ENCODE data around the gene SOX6.

The SOX6 gene

DNA sequence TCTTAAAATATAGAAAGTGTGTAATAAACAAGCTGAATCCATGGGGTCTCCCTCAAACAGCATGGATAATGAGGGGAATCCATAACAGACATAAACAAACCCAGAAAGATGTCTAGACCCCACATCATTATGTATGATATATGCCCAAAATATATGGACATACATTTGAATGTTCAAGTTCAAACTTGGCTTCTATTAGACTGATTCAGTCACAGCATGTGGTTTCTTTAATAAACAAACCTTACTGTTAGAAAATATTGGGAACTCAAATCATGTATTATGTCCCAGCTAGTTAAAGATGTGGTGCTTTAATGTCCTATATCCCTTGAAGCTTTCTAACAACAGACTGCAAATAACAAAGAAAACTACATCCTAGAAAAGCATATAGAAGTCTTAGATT, 228.6 kb downstream of the SOX6 start:
- TF ChIP-seq CTCF (IDR thresholded peaks at IDR 0.05; ENCODE audit: unreplicated experiment in 3 of 3) = no peak
- no peak overlapping the region for H3K4me3 Mint-ChIP-seq
- no peak overlapping the region for H3K27ac Mint-ChIP-seq
- H3K36me3 Mint-ChIP-seq (ENCODE audit: low read depth) = no peaks in the 10 kb centered on the region
- H3K27me3 Mint-ChIP-seq (ENCODE audit: low read depth) = no peaks in the 10 kb centered on the region
- peaks cover 16% of the 10 kb centered on the region for H3K4me1 Mint-ChIP-seq
- peaks cover 9% of the 10 kb centered on the region for H3K9me3 Mint-ChIP-seq

GRCh38 chr11:16126362-16126761, 230.0 kb downstream of the SOX6 start:
- Mint-ChIP-seq H3K27me3 (ENCODE audit: low read depth) (no peaks in the 10 kb centered on the region), H3K4me1 (peaks cover 16% of the 10 kb centered on the region), H3K9me3 (peaks cover 3% of the 10 kb centered on the region), H3K4me3 (no peak overlapping the region), H3K27ac (peak overlapping the region; percentile 15 to 51 (median 33)), H3K36me3 (ENCODE audit: low read depth) (no peaks in the 10 kb centered on the region)
- no peak for TF ChIP-seq CTCF (IDR thresholded peaks at IDR 0.05; ENCODE audit: unreplicated experiment in 3 of 3)

GRCh38 chr11:16125796-16126195, 230.6 kb downstream of the SOX6 start:
- Mint-ChIP-seq H3K4me3 (no peak overlapping the region), H3K4me1 (peaks cover 18% of the 10 kb centered on the region), H3K27ac (peak overlapping the region in 2 of 3 experiments; percentile 33 to 52), H3K27me3 (ENCODE audit: low read depth) (no peaks in the 10 kb centered on the region), H3K36me3 (ENCODE audit: low read depth) (no peaks in the 10 kb centered on the region), H3K9me3 (peaks cover 2% of the 10 kb centered on the region)
- TF ChIP-seq CTCF (IDR thresholded peaks at IDR 0.05; ENCODE audit: unreplicated experiment in 3 of 3) = no peak

- Mint-ChIP-seq H3K4me1 (peaks cover 21% of the 10 kb centered on the region), H3K36me3 (ENCODE audit: low read depth) (no peaks in the 10 kb centered on the region), H3K27me3 (ENCODE audit: low read depth) (no peaks in the 10 kb centered on the region), H3K27ac (no peak overlapping the region), H3K9me3 (no peaks in the 10 kb centered on the region), H3K4me3 (no peak overlapping the region)
- TF ChIP-seq CTCF (IDR thresholded peaks at IDR 0.05; ENCODE audit: unreplicated experiment in 3 of 3) = no peak
Observed at GRCh38 chr11:16124390-16124789, 232.0 kb downstream of the SOX6 start.

DNA sequence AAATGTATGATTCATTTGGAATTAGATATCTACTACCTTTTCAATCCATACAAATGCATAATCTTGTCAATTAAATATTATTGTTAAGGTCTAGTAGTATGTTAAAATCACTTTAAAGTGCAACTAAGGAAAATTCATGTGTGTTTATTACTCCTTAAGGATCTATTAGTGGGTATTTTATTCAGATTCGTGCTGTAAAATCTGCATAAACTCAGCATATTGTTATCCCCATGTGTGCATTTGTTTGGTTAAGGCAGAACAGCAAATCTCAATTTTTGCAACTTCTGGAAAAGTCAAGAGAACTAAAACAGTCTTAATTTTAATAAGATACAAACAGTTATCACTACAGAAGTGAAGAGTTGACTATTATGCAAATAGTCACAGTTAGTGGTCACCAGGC, 234.5 kb downstream of the SOX6 start:
- no peak for TF ChIP-seq CTCF (IDR thresholded peaks at IDR 0.05; ENCODE audit: unreplicated experiment in 3 of 3)
- Mint-ChIP-seq H3K27ac (no peak overlapping the region), H3K4me3 (no peak overlapping the region), H3K9me3 (no peaks in the 10 kb centered on the region), H3K36me3 (ENCODE audit: low read depth) (peaks cover 3% of the 10 kb centered on the region), H3K27me3 (ENCODE audit: low read depth) (no peaks in the 10 kb centered on the region), H3K4me1 (peaks cover 39% of the 10 kb centered on the region)

DNA sequence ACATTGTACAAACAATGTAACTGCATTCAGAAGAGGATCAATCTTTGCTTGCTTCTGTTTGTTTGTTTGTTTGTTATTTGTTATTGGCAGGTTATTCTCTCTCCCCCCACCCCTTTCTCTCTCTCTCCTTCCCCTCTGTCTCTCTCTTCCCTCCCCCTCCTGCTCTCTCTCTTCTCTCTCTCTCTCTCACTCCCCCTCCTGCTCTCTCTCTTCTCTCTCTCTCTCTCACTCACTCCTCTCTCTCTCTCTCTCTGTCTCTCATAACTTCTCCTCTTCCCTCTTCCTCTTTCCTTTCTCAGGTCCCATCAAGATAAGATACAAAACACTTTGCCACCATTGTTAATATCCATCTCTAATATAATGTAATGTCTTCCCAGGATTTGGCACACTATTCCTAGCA, 236.3 kb downstream of the SOX6 start:
- Mint-ChIP-seq H3K27me3 (ENCODE audit: low read depth) (no peaks in the 10 kb centered on the region), H3K4me1 (peaks cover 29% of the 10 kb centered on the region), H3K9me3 (no peaks in the 10 kb centered on the region), H3K27ac (no peak overlapping the region), H3K4me3 (no peak overlapping the region), H3K36me3 (ENCODE audit: low read depth) (peaks cover 3% of the 10 kb centered on the region)
- no peak for TF ChIP-seq CTCF (IDR thresholded peaks at IDR 0.05; ENCODE audit: unreplicated experiment in 3 of 3)
